Cardiac ventricle fibroblast (primary cell): ENCODE results near the gene PRKACG. TPM values are rescaled to one million over a fixed set of nuclear protein-coding genes. Genes with fewer than 3 reads are reported as not detected.

Experiments used
- total RNA-seq: library from RNA; depleted of rRNA; stranded (reverse); fragments of >200 nt; gene quantifications from 2 replicates; pipeline ENCODE4 v1.2.3, GENCODE V29; 2015

PRKACG gene
- not detected in 2 replicates for total RNA-seq

DNA sequence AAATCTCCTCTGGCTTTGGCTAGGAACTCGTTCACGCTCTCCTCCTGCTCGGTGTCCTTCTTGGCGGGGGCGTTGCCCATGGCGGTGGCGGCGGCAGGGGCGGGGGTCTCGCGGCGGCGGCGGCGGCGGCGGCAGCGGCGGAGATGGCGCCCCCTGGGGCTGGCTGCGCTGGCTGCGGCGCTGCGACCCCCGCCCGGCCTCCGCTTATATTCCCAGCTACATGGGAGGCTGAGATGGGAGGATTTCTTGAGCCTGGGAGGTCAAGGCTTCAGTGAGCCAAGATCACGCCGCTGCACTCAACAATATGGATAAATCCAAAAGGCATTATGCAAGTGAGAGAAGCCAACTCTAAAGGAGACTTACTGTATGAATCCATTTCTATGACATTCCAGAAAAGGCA, at the start of gene PRKACG:
Gene PRKACG, minus strand, starts transcription at position 101 of the 400 bp plus-strand sequence. Its CDS starts 21 bp downstream, at position 80.

GRCh38 chr9:69035438-69036308, 21.8 kb upstream of the PRKACG start, which contains the start of gene FXN:
FXN (plus strand) TSS chr9:69035752; CDS start chr9:69035783, 31 bp downstream.

Other genes starting within 250 kb of the PRKACG start
- 9.7 and 9.9 TPM in 2 replicates for gene FXN, start 21.6 kb upstream of the PRKACG start, total RNA-seq
- gene TJP2, start 160.2 kb upstream of the PRKACG start, total RNA-seq: 50.2 and 57.1 TPM in 2 replicates